DOHH2 (cell line): Measurements from ENCODE around the gene MRPL48.
A peak's percentile ranks its signal among the peaks of the same experiment; 100 is the strongest.

Experiments
- H3F3A ChIP-seq: fragments of 200-600 bp; sonication (generic), shearing (Covaris generic); 2 replicates; pipeline ENCODE4 v1.6.0; 2016; ENCODE audit warnings: antibody characterized with exemption, mild to moderate bottlenecking; ENCODE audit not compliant: control insufficient read depth, insufficient read depth
- H3K27ac ChIP-seq: fragments of 200-600 bp; sonication (generic); 2 replicates; pipeline ENCODE4 v1.5.1; 2014; ENCODE audit warnings: low read depth, mild to moderate bottlenecking, low read length, moderate library complexity
- H3K27me3 ChIP-seq: fragments of 200-600 bp; sonication (generic); 2 replicates; pipeline ENCODE4 v1.6.1; 2014; ENCODE audit warnings: mild to moderate bottlenecking, low read length, mixed read lengths; ENCODE audit not compliant: control insufficient read depth
- H3K36me3 ChIP-seq: fragments of 200-600 bp; sonication (generic); 2 replicates; pipeline ENCODE4 v1.6.1; 2014; ENCODE audit warnings: mild to moderate bottlenecking, low read length, moderate library complexity, mixed read lengths; ENCODE audit not compliant: control insufficient read depth
- H3K4me1 ChIP-seq: fragments of 200-600 bp; sonication (generic); 2 replicates; pipeline ENCODE4 v1.6.1; 2014; ENCODE audit warnings: mild to moderate bottlenecking, low read length, mixed read lengths; ENCODE audit not compliant: control insufficient read depth
- H3K4me2 ChIP-seq: fragments of 200-600 bp; sonication (generic); 2 replicates; pipeline ENCODE4 v1.6.0; 2014; ENCODE audit warnings: mild to moderate bottlenecking, low read length, moderate library complexity
- H3K4me3 ChIP-seq: fragments of 200-600 bp; sonication (generic); 2 replicates; pipeline ENCODE4 v1.5.1; 2014; ENCODE audit warnings: mild to moderate bottlenecking, low read length, mixed read lengths
- H3K79me2 ChIP-seq: fragments of 200-600 bp; sonication (generic); 2 replicates; pipeline ENCODE4 v1.6.1; 2014; ENCODE audit warnings: mild to moderate bottlenecking, low read length, mixed read lengths; ENCODE audit not compliant: control insufficient read depth
- H3K9me2 ChIP-seq: fragments of 200-600 bp; sonication (generic); replicated peaks from 2 replicates; pipeline ENCODE4 v1.6.1; 2014; ENCODE audit warnings: mild to moderate bottlenecking, low read length, mixed read lengths; ENCODE audit not compliant: control insufficient read depth
- H3K9me3 ChIP-seq: fragments of 200-600 bp; sonication (generic); 2 replicates; pipeline ENCODE4 v1.6.1; 2014; ENCODE audit warnings: antibody characterized with exemption, low read length, mixed read lengths; ENCODE audit not compliant: control insufficient read depth, insufficient read depth
- H4K20me1 ChIP-seq: fragments of 200-600 bp; sonication (generic); 2 replicates; pipeline ENCODE4 v1.6.0; 2014; ENCODE audit warnings: low read depth, mild to moderate bottlenecking, antibody characterized with exemption, low read length, moderate library complexity; ENCODE audit not compliant: control insufficient read depth, insufficient read depth
- CTCF ChIP-seq: fragments of 200-600 bp; sonication (generic); IDR thresholded peaks from one replicate; pipeline ENCODE4 v1.5.1; 2014; ENCODE audit warnings: antibody characterized with exemption, mild to moderate bottlenecking, low read depth, low read length; ENCODE audit not compliant: poor library complexity, severe bottlenecking
- EZH2phosphoT487 ChIP-seq: fragments of 200-600 bp; sonication (generic); IDR thresholded peaks from 2 replicates; pipeline ENCODE4 v1.6.1; 2017; ENCODE audit warnings: borderline replicate concordance, mild to moderate bottlenecking, antibody characterized with exemption, low read length, moderate library complexity, mixed read lengths

The MRPL48 gene

GRCh38 chr11:73875380-73875779 lies 87.7 kb downstream of the MRPL48 start:
- Histone ChIP-seq H3K36me3 (peaks cover 72% of the 10 kb centered on the region), H3K4me1 (peaks cover 27% of the 10 kb centered on the region), H4K20me1 (no peaks in the 10 kb centered on the region), H3K79me2 (peaks cover 62% of the 10 kb centered on the region), H3K4me3 (peak overlapping the region; percentile 91), H3K9me3 (no peaks in the 10 kb centered on the region), H3K27me3 (no peaks in the 10 kb centered on the region), H3F3A (peaks cover 12% of the 10 kb centered on the region), H3K27ac (peak overlapping the region; percentile 85; the same call in 1 of the 2 replicates), H3K9me2 (no peaks in the 10 kb centered on the region), H3K4me2 (peak overlapping the region; percentile 86)
- TF ChIP-seq CTCF = no peak
- no peak for TF ChIP-seq EZH2phosphoT487

- peaks cover 27% of the 10 kb centered on the region for H3K4me1 ChIP-seq
- peak overlapping the region; percentile 86 for H3K4me2 ChIP-seq
- H3F3A ChIP-seq = peaks cover 9% of the 10 kb centered on the region
- H3K9me2 ChIP-seq = no peaks in the 10 kb centered on the region
- H3K27me3 ChIP-seq = no peaks in the 10 kb centered on the region
- no peaks in the 10 kb centered on the region for H3K9me3 ChIP-seq
- TF ChIP-seq CTCF = no peak
- no peak for TF ChIP-seq EZH2phosphoT487
- H3K4me3 ChIP-seq = peak overlapping the region; percentile 91
- peaks cover 69% of the 10 kb centered on the region for H3K36me3 ChIP-seq
- peak overlapping the region; percentile 85 for H3K27ac ChIP-seq
- peaks cover 62% of the 10 kb centered on the region for H3K79me2 ChIP-seq
- H4K20me1 ChIP-seq = no peaks in the 10 kb centered on the region
These were observed 88.2 kb downstream of the MRPL48 start for GRCh38 chr11:73875840-73876239.

- H3K4me2 ChIP-seq = peak within 1 kb of the TSS; percentile 86
- no peaks in the 10 kb centered on the region for H4K20me1 ChIP-seq
- no peaks in the 10 kb centered on the region for H3K9me3 ChIP-seq
- no peaks in the 10 kb centered on the region for H3K9me2 ChIP-seq
- H3K27ac ChIP-seq = peak within 1 kb of the TSS; percentile 85
- H3K4me3 ChIP-seq = peak within 1 kb of the TSS; percentile 91
- H3K36me3 ChIP-seq = peaks cover 62% of the 10 kb centered on the region
- peaks cover 9% of the 10 kb centered on the region for H3F3A ChIP-seq
- TF ChIP-seq EZH2phosphoT487 (no peak), CTCF (no peak)
- H3K27me3 ChIP-seq = no peaks in the 10 kb centered on the region
- peaks cover 27% of the 10 kb centered on the region for H3K4me1 ChIP-seq
- peaks cover 62% of the 10 kb centered on the region for H3K79me2 ChIP-seq
These were observed 89.0 kb downstream of the MRPL48 start, which contains the start of the genes COA4 and PAAF1 for GRCh38 chr11:73876424-73877310. Gene COA4 (minus strand): TSS chr11:73876846. CDS start chr11:73873378, 3,468 bp downstream. Gene PAAF1 (plus strand): TSS chr11:73876999. CDS start chr11:73877022, 23 bp downstream.
